Measurements from ENCODE around the gene HECTD2.
A peak's percentile ranks its signal among the peaks of the same experiment; 100 is the strongest.
"Not testable (repeated sequence)": the region's sequence is repeated elsewhere in the genome, so short reads cannot be mapped to it uniquely, and the experiment has no call there.

Gene HECTD2

GRCh38 chr10:91520661-91521060 is 110.5 kb downstream of the HECTD2 start:
- peaks cover 15% of the 10 kb centered on the region for H3K4me1 ChIP-seq (ENCODE audit: control insufficient read depth, insufficient read depth, low read length)
- H3K4me3 ChIP-seq (ENCODE audit: low read length): no peak overlapping the region
- H3K9ac ChIP-seq (ENCODE audit: low read length): no peak overlapping the region
- no peak for DNase-seq (ENCODE audit: low read depth)
- no peaks in the 10 kb centered on the region for H3K36me3 ChIP-seq (ENCODE audit: control insufficient read depth, insufficient read depth, low read length, severe bottlenecking)
- H3K9me3 ChIP-seq (ENCODE audit: control insufficient read depth, low read length): peaks cover 7% of the 10 kb centered on the region
- no peaks in the 10 kb centered on the region for H3K27me3 ChIP-seq (replicated peaks; ENCODE audit: control insufficient read depth, insufficient read depth, low read length)

GRCh38 chr10:91521439-91521838 is 111.3 kb downstream of the HECTD2 start:
- Histone ChIP-seq H3K4me3 (ENCODE audit: low read length) (no peak overlapping the region), H3K27me3 (replicated peaks; ENCODE audit: control insufficient read depth, insufficient read depth, low read length) (no peaks in the 10 kb centered on the region), H3K4me1 (ENCODE audit: control insufficient read depth, insufficient read depth, low read length) (peaks cover 15% of the 10 kb centered on the region), H3K36me3 (ENCODE audit: control insufficient read depth, insufficient read depth, low read length, severe bottlenecking) (no peaks in the 10 kb centered on the region), H3K9me3 (ENCODE audit: control insufficient read depth, low read length) (peaks cover 7% of the 10 kb centered on the region), H3K9ac (ENCODE audit: low read length) (no peak overlapping the region)
- DNase-seq (ENCODE audit: low read depth): peak; percentile 74

- Histone ChIP-seq H3K9me3 (ENCODE audit: control insufficient read depth, low read length) (no peaks in the 10 kb centered on the region), H3K4me3 (ENCODE audit: low read length) (no peak overlapping the region), H3K27me3 (replicated peaks; ENCODE audit: control insufficient read depth, insufficient read depth, low read length) (no peaks in the 10 kb centered on the region), H3K4me1 (ENCODE audit: control insufficient read depth, insufficient read depth, low read length) (peaks cover 8% of the 10 kb centered on the region), H3K9ac (ENCODE audit: low read length) (no peak overlapping the region), H3K36me3 (ENCODE audit: control insufficient read depth, insufficient read depth, low read length, severe bottlenecking) (no peaks in the 10 kb centered on the region)
- no peak for DNase-seq (ENCODE audit: low read depth)
These were observed 116.0 kb downstream of the HECTD2 start for GRCh38 chr10:91525896-91526712.

- H3K4me1 ChIP-seq (ENCODE audit: control insufficient read depth, insufficient read depth, low read length): no peaks in the 10 kb centered on the region
- no peak for DNase-seq (ENCODE audit: low read depth)
- no peaks in the 10 kb centered on the region for H3K36me3 ChIP-seq (ENCODE audit: control insufficient read depth, insufficient read depth, low read length, severe bottlenecking)
- H3K9ac ChIP-seq (ENCODE audit: low read length): no peak overlapping the region
- H3K4me3 ChIP-seq (ENCODE audit: low read length): no peak overlapping the region
- no peaks in the 10 kb centered on the region for H3K9me3 ChIP-seq (ENCODE audit: control insufficient read depth, low read length)
- no peaks in the 10 kb centered on the region for H3K27me3 ChIP-seq (replicated peaks; ENCODE audit: control insufficient read depth, insufficient read depth, low read length)
These were observed 117.9 kb downstream of the HECTD2 start for GRCh38 chr10:91528080-91528479.

- Histone ChIP-seq H3K4me3 (ENCODE audit: low read length) (no peak overlapping the region), H3K9me3 (ENCODE audit: control insufficient read depth, low read length) (no peaks in the 10 kb centered on the region), H3K36me3 (ENCODE audit: control insufficient read depth, insufficient read depth, low read length, severe bottlenecking) (no peaks in the 10 kb centered on the region), H3K27me3 (replicated peaks; ENCODE audit: control insufficient read depth, insufficient read depth, low read length) (no peaks in the 10 kb centered on the region), H3K9ac (ENCODE audit: low read length) (no peak overlapping the region), H3K4me1 (ENCODE audit: control insufficient read depth, insufficient read depth, low read length) (no peaks in the 10 kb centered on the region)
- DNase-seq (ENCODE audit: low read depth): no peak
These were observed 118.6 kb downstream of the HECTD2 start for GRCh38 chr10:91528768-91529167.

- H3K9ac ChIP-seq (ENCODE audit: low read length); H3K4me1 ChIP-seq (ENCODE audit: control insufficient read depth, insufficient read depth, low read length); H3K36me3 ChIP-seq (ENCODE audit: control insufficient read depth, insufficient read depth, low read length, severe bottlenecking); DNase-seq (ENCODE audit: low read depth); H3K9me3 ChIP-seq (ENCODE audit: control insufficient read depth, low read length); H3K4me3 ChIP-seq (ENCODE audit: low read length); H3K27me3 ChIP-seq (replicated peaks; ENCODE audit: control insufficient read depth, insufficient read depth, low read length): not testable (repeated sequence)
These were observed 124.6 kb downstream of the HECTD2 start for GRCh38 chr10:91534789-91535188.

- Histone ChIP-seq H3K36me3 (ENCODE audit: control insufficient read depth, insufficient read depth, low read length, severe bottlenecking) (no peaks in the 10 kb centered on the region), H3K9me3 (ENCODE audit: control insufficient read depth, low read length) (peaks cover 6% of the 10 kb centered on the region), H3K9ac (ENCODE audit: low read length) (no peak overlapping the region), H3K27me3 (replicated peaks; ENCODE audit: control insufficient read depth, insufficient read depth, low read length) (no peaks in the 10 kb centered on the region), H3K4me1 (ENCODE audit: control insufficient read depth, insufficient read depth, low read length) (peaks cover 6% of the 10 kb centered on the region), H3K4me3 (ENCODE audit: low read length) (no peak overlapping the region)
- DNase-seq (ENCODE audit: low read depth): peak; percentile 79
These were observed 126.0 kb downstream of the HECTD2 start for GRCh38 chr10:91536111-91536510.

GRCh38 chr10:91536733-91537132 is 126.6 kb downstream of the HECTD2 start:
- Histone ChIP-seq H3K4me1 (ENCODE audit: control insufficient read depth, insufficient read depth, low read length) (peaks cover 6% of the 10 kb centered on the region), H3K36me3 (ENCODE audit: control insufficient read depth, insufficient read depth, low read length, severe bottlenecking) (no peaks in the 10 kb centered on the region), H3K9ac (ENCODE audit: low read length) (no peak overlapping the region), H3K9me3 (ENCODE audit: control insufficient read depth, low read length) (peaks cover 6% of the 10 kb centered on the region), H3K4me3 (ENCODE audit: low read length) (no peak overlapping the region), H3K27me3 (replicated peaks; ENCODE audit: control insufficient read depth, insufficient read depth, low read length) (no peaks in the 10 kb centered on the region)
- DNase-seq (ENCODE audit: low read depth): peak; percentile 63

GRCh38 chr10:91537614-91538383 is 127.7 kb downstream of the HECTD2 start:
- Histone ChIP-seq H3K36me3 (ENCODE audit: control insufficient read depth, insufficient read depth, low read length, severe bottlenecking) (no peaks in the 10 kb centered on the region), H3K27me3 (replicated peaks; ENCODE audit: control insufficient read depth, insufficient read depth, low read length) (no peaks in the 10 kb centered on the region), H3K9ac (ENCODE audit: low read length) (no peak overlapping the region), H3K9me3 (ENCODE audit: control insufficient read depth, low read length) (peaks cover 6% of the 10 kb centered on the region), H3K4me3 (ENCODE audit: low read length) (no peak overlapping the region), H3K4me1 (ENCODE audit: control insufficient read depth, insufficient read depth, low read length) (peaks cover 6% of the 10 kb centered on the region)
- DNase-seq (ENCODE audit: low read depth): no peak

- DNase-seq (ENCODE audit: low read depth): no peak
- peaks cover 6% of the 10 kb centered on the region for H3K4me1 ChIP-seq (ENCODE audit: control insufficient read depth, insufficient read depth, low read length)
- peaks cover 6% of the 10 kb centered on the region for H3K9me3 ChIP-seq (ENCODE audit: control insufficient read depth, low read length)
- H3K4me3 ChIP-seq (ENCODE audit: low read length): no peak overlapping the region
- no peak overlapping the region for H3K9ac ChIP-seq (ENCODE audit: low read length)
- no peaks in the 10 kb centered on the region for H3K27me3 ChIP-seq (replicated peaks; ENCODE audit: control insufficient read depth, insufficient read depth, low read length)
- H3K36me3 ChIP-seq (ENCODE audit: control insufficient read depth, insufficient read depth, low read length, severe bottlenecking): no peaks in the 10 kb centered on the region
These were observed 129.8 kb downstream of the HECTD2 start for GRCh38 chr10:91539930-91540329.

GRCh38 chr10:91540733-91541132 is 130.6 kb downstream of the HECTD2 start:
- Histone ChIP-seq H3K27me3 (replicated peaks; ENCODE audit: control insufficient read depth, insufficient read depth, low read length) (no peaks in the 10 kb centered on the region), H3K9me3 (ENCODE audit: control insufficient read depth, low read length) (peaks cover 6% of the 10 kb centered on the region), H3K9ac (ENCODE audit: low read length) (no peak overlapping the region), H3K4me3 (ENCODE audit: low read length) (no peak overlapping the region), H3K4me1 (ENCODE audit: control insufficient read depth, insufficient read depth, low read length) (peaks cover 6% of the 10 kb centered on the region), H3K36me3 (ENCODE audit: control insufficient read depth, insufficient read depth, low read length, severe bottlenecking) (no peaks in the 10 kb centered on the region)
- no peak for DNase-seq (ENCODE audit: low read depth)

Measured in adipocyte (in vitro differentiated cells).